Mesothelial cell of epicardium (in vitro differentiated cells): Measurements from ENCODE around the gene RNF11. TPM values are rescaled to one million over a fixed set of nuclear protein-coding genes. Genes with fewer than 3 reads are reported as not detected.

ENCODE experiments used
- DNase-seq, 2 experiments: peaks; one replicate each; pipeline ENCODE4 v3.0.0; 2021; ENCODE audit warnings: low spot score in 2 of 2; ENCODE audit not compliant: unreplicated experiment in 2 of 2
- H3K27ac Mint-ChIP-seq: 2 replicates; pipeline ENCODE4 v1.8.0; 2021; ENCODE audit warnings: mixed read lengths
- H3K27me3 Mint-ChIP-seq: 2 replicates; pipeline ENCODE4 v1.8.0; 2021; ENCODE audit warnings: low read depth, mixed read lengths
- H3K36me3 Mint-ChIP-seq: 2 replicates; pipeline ENCODE4 v1.8.0; 2021; ENCODE audit warnings: mixed read lengths
- H3K4me1 Mint-ChIP-seq: 2 replicates; pipeline ENCODE4 v1.8.0; 2021; ENCODE audit warnings: mixed read lengths
- H3K4me3 Mint-ChIP-seq: 2 replicates; pipeline ENCODE4 v1.8.0; 2021; ENCODE audit warnings: mild to moderate bottlenecking, moderate library complexity, mixed read lengths
- H3K9me3 Mint-ChIP-seq: 2 replicates; pipeline ENCODE4 v1.8.0; 2021; ENCODE audit warnings: mixed read lengths
- total RNA-seq: library from RNA; stranded (reverse); gene quantifications from 3 replicates; pipeline ENCODE4 v1.2.1, GENCODE V29; 2021
- TF ChIP-seq, protein P1 (sequence below): fragments of 200-600 bp; sonication (generic); IDR thresholded peaks from one replicate; pipeline ENCODE4 v1.5.0; 2021; ENCODE audit warnings: antibody characterized with exemption; ENCODE audit not compliant: unreplicated experiment

The RNF11 gene
- 68.5 to 76.7 TPM (median 71.2 TPM) in 3 replicates for total RNA-seq

- TF ChIP-seq, protein P1, sequence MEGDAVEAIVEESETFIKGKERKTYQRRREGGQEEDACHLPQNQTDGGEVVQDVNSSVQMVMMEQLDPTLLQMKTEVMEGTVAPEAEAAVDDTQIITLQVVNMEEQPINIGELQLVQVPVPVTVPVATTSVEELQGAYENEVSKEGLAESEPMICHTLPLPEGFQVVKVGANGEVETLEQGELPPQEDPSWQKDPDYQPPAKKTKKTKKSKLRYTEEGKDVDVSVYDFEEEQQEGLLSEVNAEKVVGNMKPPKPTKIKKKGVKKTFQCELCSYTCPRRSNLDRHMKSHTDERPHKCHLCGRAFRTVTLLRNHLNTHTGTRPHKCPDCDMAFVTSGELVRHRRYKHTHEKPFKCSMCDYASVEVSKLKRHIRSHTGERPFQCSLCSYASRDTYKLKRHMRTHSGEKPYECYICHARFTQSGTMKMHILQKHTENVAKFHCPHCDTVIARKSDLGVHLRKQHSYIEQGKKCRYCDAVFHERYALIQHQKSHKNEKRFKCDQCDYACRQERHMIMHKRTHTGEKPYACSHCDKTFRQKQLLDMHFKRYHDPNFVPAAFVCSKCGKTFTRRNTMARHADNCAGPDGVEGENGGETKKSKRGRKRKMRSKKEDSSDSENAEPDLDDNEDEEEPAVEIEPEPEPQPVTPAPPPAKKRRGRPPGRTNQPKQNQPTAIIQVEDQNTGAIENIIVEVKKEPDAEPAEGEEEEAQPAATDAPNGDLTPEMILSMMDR = no peak
- Mint-ChIP-seq H3K4me3 (peak within 1 kb of the TSS; percentile 90), H3K9me3 (no peaks in the 10 kb centered on the region), H3K27ac (peak within 1 kb of the TSS; percentile 99), H3K36me3 (no peaks in the 10 kb centered on the region), H3K27me3 (no peaks in the 10 kb centered on the region), H3K4me1 (peaks cover 27% of the 10 kb centered on the region)
- peak; percentile 90 to 95 for DNase-seq
These were observed at the start of gene RNF11 for GRCh38 chr1:51235673-51236530. RNF11 (plus strand) TSS chr1:51236273; CDS start chr1:51236757, 484 bp downstream.

DNA sequence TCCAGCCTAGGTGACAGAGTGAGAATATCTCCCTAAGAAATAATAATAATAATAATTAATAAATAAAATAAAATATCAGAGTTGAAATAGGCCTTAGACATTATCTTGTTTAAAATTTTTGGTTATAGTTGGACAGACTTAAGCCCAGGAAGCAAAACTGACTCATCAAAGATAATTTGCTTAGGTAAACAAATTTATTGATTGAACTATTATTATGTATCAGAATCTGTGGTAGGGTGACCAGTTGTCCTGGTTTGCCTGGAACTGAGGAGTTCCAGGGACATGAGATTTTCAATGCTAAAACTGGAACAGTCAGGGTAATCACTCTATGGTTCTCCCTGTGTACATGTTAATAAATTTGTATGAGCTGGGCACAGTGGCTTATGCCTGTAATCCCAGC is 47.8 kb upstream of the RNF11 start:
- Mint-ChIP-seq H3K9me3 (no peaks in the 10 kb centered on the region), H3K27ac (no peak overlapping the region), H3K27me3 (peaks cover 14% of the 10 kb centered on the region), H3K4me3 (no peak overlapping the region), H3K36me3 (no peaks in the 10 kb centered on the region), H3K4me1 (peaks cover 16% of the 10 kb centered on the region)
- TF ChIP-seq, protein P1 = no peak
- DNase-seq = no peak

- peak overlapping the region; percentile 44 for H3K27ac Mint-ChIP-seq
- TF ChIP-seq, protein P1 = peak; percentile 72
- H3K9me3 Mint-ChIP-seq = no peaks in the 10 kb centered on the region
- H3K27me3 Mint-ChIP-seq = peaks cover 6% of the 10 kb centered on the region
- DNase-seq = peak in 1 of 2 experiments; percentile 52
- peaks cover 16% of the 10 kb centered on the region for H3K4me1 Mint-ChIP-seq
- no peak overlapping the region for H3K4me3 Mint-ChIP-seq
- no peaks in the 10 kb centered on the region for H3K36me3 Mint-ChIP-seq
These were observed 46.5 kb upstream of the RNF11 start for GRCh38 chr1:51189421-51190073.

DNA sequence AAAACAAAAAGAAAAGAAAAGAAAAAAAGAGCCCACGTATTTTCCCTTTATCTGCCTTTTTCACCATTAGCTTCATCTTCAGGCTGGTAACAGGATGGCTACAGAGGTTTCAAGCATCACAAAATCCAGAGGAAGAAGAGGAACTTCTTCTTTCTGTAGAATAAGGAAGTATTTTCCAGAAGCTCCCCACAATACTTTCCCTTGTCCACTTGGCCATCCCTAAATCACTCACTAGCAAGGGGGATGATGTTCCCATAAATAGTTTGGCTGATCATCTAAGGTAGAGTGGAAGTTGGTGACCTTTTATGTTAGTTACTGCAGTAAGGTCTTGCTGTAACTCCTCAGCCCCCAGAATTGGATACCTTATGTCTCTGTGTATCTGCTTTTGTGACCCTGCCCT is 45.1 kb upstream of the RNF11 start:
- no peak overlapping the region for H3K27ac Mint-ChIP-seq
- no peak for DNase-seq
- H3K4me3 Mint-ChIP-seq = no peak overlapping the region
- TF ChIP-seq, protein P1 = no peak
- H3K36me3 Mint-ChIP-seq = no peaks in the 10 kb centered on the region
- peaks cover 3% of the 10 kb centered on the region for H3K27me3 Mint-ChIP-seq
- peaks cover 16% of the 10 kb centered on the region for H3K4me1 Mint-ChIP-seq
- H3K9me3 Mint-ChIP-seq = no peaks in the 10 kb centered on the region

GRCh38 chr1:51192213-51192843 is 43.7 kb upstream of the RNF11 start:
- TF ChIP-seq, protein P1 = peak; percentile 71
- Mint-ChIP-seq H3K4me3 (no peak overlapping the region), H3K36me3 (no peaks in the 10 kb centered on the region), H3K4me1 (peaks cover 16% of the 10 kb centered on the region), H3K27ac (no peak overlapping the region), H3K27me3 (peaks cover 2% of the 10 kb centered on the region), H3K9me3 (no peaks in the 10 kb centered on the region)
- peak; percentile 26 to 71 for DNase-seq
